T-helper 1 cell treated with Interleukin-12 subunit alpha and Interleukin-12 subunit beta and Interleukin-4 antibody, amounts not matched to agents 30 μg/mL and 1 μg/mL, for 36 hours (primary cell): Measurements from ENCODE around the gene NELFB.
"Not testable (repeated sequence)": the region's sequence is repeated elsewhere in the genome, so short reads cannot be mapped to it uniquely, and the experiment has no call there.

Experiments
- H3K27ac Mint-ChIP-seq: one replicate; pipeline ENCODE4 v1.8.0; 2021; ENCODE audit warnings: mild to moderate bottlenecking, mixed read lengths
- H3K27me3 Mint-ChIP-seq: one replicate; pipeline ENCODE4 v1.8.0; 2021; ENCODE audit warnings: low read depth, mixed read lengths
- H3K36me3 Mint-ChIP-seq: one replicate; pipeline ENCODE4 v1.8.0; 2021; ENCODE audit warnings: low read depth, mixed read lengths
- H3K4me1 Mint-ChIP-seq: one replicate; pipeline ENCODE4 v1.8.0; 2021; ENCODE audit warnings: low read depth, mixed read lengths
- H3K4me3 Mint-ChIP-seq: one replicate; pipeline ENCODE4 v1.8.0; 2021; ENCODE audit warnings: mild to moderate bottlenecking, moderate library complexity, mixed read lengths
- H3K9me3 Mint-ChIP-seq: one replicate; pipeline ENCODE4 v1.8.0; 2021; ENCODE audit warnings: mixed read lengths

The NELFB gene

GRCh38 chr9:137236936-137237421 lies 18.1 kb upstream of the NELFB start:
- Mint-ChIP-seq H3K4me3 (no peak overlapping the region), H3K27ac (no peak overlapping the region), H3K9me3 (no peaks in the 10 kb centered on the region)

GRCh38 chr9:137237759-137238726 lies 17.1 kb upstream of the NELFB start:
- Mint-ChIP-seq H3K27ac (no peak overlapping the region), H3K27me3 (no peaks in the 10 kb centered on the region), H3K4me1 (peaks cover 11% of the 10 kb centered on the region), H3K9me3 (no peaks in the 10 kb centered on the region), H3K4me3 (no peak overlapping the region), H3K36me3 (peaks cover 13% of the 10 kb centered on the region)

More at GRCh38 chr9:137236936-137237421, 18.1 kb upstream of the NELFB start:
- H3K4me1 Mint-ChIP-seq = peaks cover 2% of the 10 kb centered on the region
- no peaks in the 10 kb centered on the region for H3K27me3 Mint-ChIP-seq
- peaks cover 4% of the 10 kb centered on the region for H3K36me3 Mint-ChIP-seq

- peaks cover 23% of the 10 kb centered on the region for H3K4me1 Mint-ChIP-seq
Observed at GRCh38 chr9:137239541-137240200, 15.5 kb upstream of the NELFB start.

GRCh38 chr9:137240318-137240840 lies 14.7 kb upstream of the NELFB start:
- H3K27me3 Mint-ChIP-seq = no peaks in the 10 kb centered on the region
- peaks cover 23% of the 10 kb centered on the region for H3K4me1 Mint-ChIP-seq
- H3K9me3 Mint-ChIP-seq = no peaks in the 10 kb centered on the region
- peak overlapping the region; percentile 75 for H3K4me3 Mint-ChIP-seq
- H3K36me3 Mint-ChIP-seq = peaks cover 24% of the 10 kb centered on the region
- H3K27ac Mint-ChIP-seq = peak overlapping the region; percentile 45

More at GRCh38 chr9:137239541-137240200, 15.5 kb upstream of the NELFB start:
- H3K9me3 Mint-ChIP-seq, H3K27me3 Mint-ChIP-seq: not testable (repeated sequence)
- Mint-ChIP-seq H3K4me3 (peak overlapping the region; percentile 75), H3K27ac (peak overlapping the region; percentile 49), H3K36me3 (peaks cover 24% of the 10 kb centered on the region)

GRCh38 chr9:137240841-137241489 lies 14.2 kb upstream of the NELFB start, which contains the start of gene TUBB4B:
Gene TUBB4B, plus strand, starts transcription at chr9:137241287. Its CDS starts 74 bp downstream, at chr9:137241361.
- no peaks in the 10 kb centered on the region for H3K9me3 Mint-ChIP-seq
- peak within 1 kb of the TSS; percentile 87 for H3K4me3 Mint-ChIP-seq
- H3K4me1 Mint-ChIP-seq = peaks cover 23% of the 10 kb centered on the region
- peak within 1 kb of the TSS; percentile 90 for H3K27ac Mint-ChIP-seq
- H3K27me3 Mint-ChIP-seq = no peaks in the 10 kb centered on the region
- peaks cover 24% of the 10 kb centered on the region for H3K36me3 Mint-ChIP-seq

- Mint-ChIP-seq H3K36me3 (peaks cover 24% of the 10 kb centered on the region), H3K27ac (peak overlapping the region; percentile 52), H3K4me1 (peaks cover 23% of the 10 kb centered on the region), H3K9me3 (no peaks in the 10 kb centered on the region), H3K4me3 (peak overlapping the region; percentile 85), H3K27me3 (no peaks in the 10 kb centered on the region)
Observed at GRCh38 chr9:137241490-137242268, 13.4 kb upstream of the NELFB start.

- H3K27me3 Mint-ChIP-seq = no peaks in the 10 kb centered on the region
- no peaks in the 10 kb centered on the region for H3K9me3 Mint-ChIP-seq
- H3K4me3 Mint-ChIP-seq = peak overlapping the region; percentile 85
- H3K4me1 Mint-ChIP-seq = peaks cover 23% of the 10 kb centered on the region
- H3K36me3 Mint-ChIP-seq = peaks cover 24% of the 10 kb centered on the region
- H3K27ac Mint-ChIP-seq = peak overlapping the region; percentile 77
Observed at GRCh38 chr9:137242269-137243203, 12.6 kb upstream of the NELFB start.

GRCh38 chr9:137243266-137243625 lies 11.9 kb upstream of the NELFB start:
- Mint-ChIP-seq H3K4me3 (peak overlapping the region; percentile 59), H3K27ac (peak overlapping the region; percentile 41), H3K4me1 (peaks cover 23% of the 10 kb centered on the region), H3K36me3 (peaks cover 24% of the 10 kb centered on the region)
- not testable (repeated sequence) for H3K27me3 Mint-ChIP-seq, H3K9me3 Mint-ChIP-seq

- no peaks in the 10 kb centered on the region for H3K9me3 Mint-ChIP-seq
- H3K4me1 Mint-ChIP-seq = peaks cover 23% of the 10 kb centered on the region
- peak overlapping the region; percentile 59 for H3K4me3 Mint-ChIP-seq
- peak overlapping the region; percentile 52 for H3K27ac Mint-ChIP-seq
- H3K36me3 Mint-ChIP-seq = peaks cover 24% of the 10 kb centered on the region
- no peaks in the 10 kb centered on the region for H3K27me3 Mint-ChIP-seq
Observed at GRCh38 chr9:137243626-137244485, 11.3 kb upstream of the NELFB start.

GRCh38 chr9:137244486-137245449 lies 10.4 kb upstream of the NELFB start:
- Mint-ChIP-seq H3K36me3 (peaks cover 24% of the 10 kb centered on the region), H3K27me3 (no peaks in the 10 kb centered on the region), H3K4me3 (no peak overlapping the region), H3K9me3 (no peaks in the 10 kb centered on the region), H3K4me1 (peaks cover 20% of the 10 kb centered on the region), H3K27ac (peak overlapping the region; percentile 52)
